BE2C (cell line): ENCODE results near the gene CPPED1.
A peak's percentile ranks its signal among the peaks of the same experiment; 100 is the strongest.

Source experiments
- DNase-seq: peaks from one replicate; pipeline ENCODE4 v3.0.0-alpha.2; 2020
- H3K27me3 ChIP-seq: fragments of 250-450 bp; sonication (Bioruptor Pico); 2 replicates; pipeline ENCODE4 v1.5.1; 2020; ENCODE audit warnings: mild to moderate bottlenecking
- H3K36me3 ChIP-seq: fragments of 250-450 bp; sonication (Bioruptor Pico); 2 replicates; pipeline ENCODE4 v1.5.1; 2020; ENCODE audit warnings: mild to moderate bottlenecking
- H3K4me1 ChIP-seq: fragments of 250-450 bp; sonication (Bioruptor Pico); 2 replicates; pipeline ENCODE4 v1.5.1; 2020
- H3K4me3 ChIP-seq: 2 replicates; pipeline ENCODE4 v1.5.1; 2011; ENCODE audit warnings: low read depth, low read length
- H3K9me3 ChIP-seq: fragments of 250-450 bp; sonication (Bioruptor Pico); 2 replicates; pipeline ENCODE4 v1.5.1; 2020
- TF ChIP-seq, protein P1 (sequence below): IDR thresholded peaks from 2 replicates; pipeline ENCODE4 v1.5.1; 2012; ENCODE audit warnings: mild to moderate bottlenecking, low read depth, low read length

The CPPED1 gene

DNA sequence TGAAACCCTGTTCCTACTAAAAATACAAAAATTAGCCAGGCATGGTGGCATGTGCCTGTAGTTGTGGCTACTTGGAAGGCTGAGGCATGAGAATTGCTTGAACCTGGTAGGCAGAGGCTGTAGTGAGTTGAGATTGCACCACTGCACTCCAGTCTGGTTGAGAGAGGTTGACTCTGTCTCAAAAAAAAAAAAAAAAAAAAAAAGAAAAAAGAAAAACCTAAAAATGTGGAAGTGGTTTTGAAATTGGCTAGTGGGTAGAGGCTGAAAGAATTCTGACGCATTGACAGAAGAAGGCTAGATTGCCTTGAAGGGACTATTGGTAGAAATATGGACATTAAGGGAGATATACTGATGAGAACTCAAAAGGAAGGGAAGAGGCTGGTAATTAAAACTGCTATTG is 33.6 kb upstream of the CPPED1 start:
- Histone ChIP-seq H3K36me3 (no peaks in the 10 kb centered on the region), H3K4me3 (no peak overlapping the region), H3K9me3 (no peaks in the 10 kb centered on the region), H3K4me1 (no peaks in the 10 kb centered on the region), H3K27me3 (no peaks in the 10 kb centered on the region)
- no peak for DNase-seq
- TF ChIP-seq, protein P1, sequence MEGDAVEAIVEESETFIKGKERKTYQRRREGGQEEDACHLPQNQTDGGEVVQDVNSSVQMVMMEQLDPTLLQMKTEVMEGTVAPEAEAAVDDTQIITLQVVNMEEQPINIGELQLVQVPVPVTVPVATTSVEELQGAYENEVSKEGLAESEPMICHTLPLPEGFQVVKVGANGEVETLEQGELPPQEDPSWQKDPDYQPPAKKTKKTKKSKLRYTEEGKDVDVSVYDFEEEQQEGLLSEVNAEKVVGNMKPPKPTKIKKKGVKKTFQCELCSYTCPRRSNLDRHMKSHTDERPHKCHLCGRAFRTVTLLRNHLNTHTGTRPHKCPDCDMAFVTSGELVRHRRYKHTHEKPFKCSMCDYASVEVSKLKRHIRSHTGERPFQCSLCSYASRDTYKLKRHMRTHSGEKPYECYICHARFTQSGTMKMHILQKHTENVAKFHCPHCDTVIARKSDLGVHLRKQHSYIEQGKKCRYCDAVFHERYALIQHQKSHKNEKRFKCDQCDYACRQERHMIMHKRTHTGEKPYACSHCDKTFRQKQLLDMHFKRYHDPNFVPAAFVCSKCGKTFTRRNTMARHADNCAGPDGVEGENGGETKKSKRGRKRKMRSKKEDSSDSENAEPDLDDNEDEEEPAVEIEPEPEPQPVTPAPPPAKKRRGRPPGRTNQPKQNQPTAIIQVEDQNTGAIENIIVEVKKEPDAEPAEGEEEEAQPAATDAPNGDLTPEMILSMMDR, result no peak

DNA sequence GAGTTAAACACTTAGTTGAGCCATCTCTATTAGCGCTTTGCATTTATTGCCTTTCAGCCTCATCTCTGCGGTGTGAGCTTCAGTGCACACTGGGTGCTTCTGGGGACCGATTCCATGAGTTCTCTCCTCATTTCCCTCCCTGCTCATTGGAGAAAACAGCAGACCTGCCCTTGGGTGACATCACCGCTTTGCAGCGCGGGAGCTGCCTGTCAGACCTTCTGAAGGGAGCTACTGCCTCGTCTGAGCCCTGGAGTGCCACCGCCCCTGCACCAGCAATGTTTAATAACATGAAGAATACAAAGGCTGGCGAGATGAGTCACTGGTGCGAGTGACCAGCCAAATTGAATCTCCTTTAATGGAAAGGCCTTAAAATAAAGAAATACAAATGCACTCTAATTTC is 30.2 kb upstream of the CPPED1 start:
- no peaks in the 10 kb centered on the region for H3K9me3 ChIP-seq
- TF ChIP-seq, protein P1, result no peak
- H3K4me1 ChIP-seq, result no peaks in the 10 kb centered on the region
- no peaks in the 10 kb centered on the region for H3K36me3 ChIP-seq
- peak; percentile 43 for DNase-seq
- H3K27me3 ChIP-seq, result no peaks in the 10 kb centered on the region
- no peak overlapping the region for H3K4me3 ChIP-seq

DNA sequence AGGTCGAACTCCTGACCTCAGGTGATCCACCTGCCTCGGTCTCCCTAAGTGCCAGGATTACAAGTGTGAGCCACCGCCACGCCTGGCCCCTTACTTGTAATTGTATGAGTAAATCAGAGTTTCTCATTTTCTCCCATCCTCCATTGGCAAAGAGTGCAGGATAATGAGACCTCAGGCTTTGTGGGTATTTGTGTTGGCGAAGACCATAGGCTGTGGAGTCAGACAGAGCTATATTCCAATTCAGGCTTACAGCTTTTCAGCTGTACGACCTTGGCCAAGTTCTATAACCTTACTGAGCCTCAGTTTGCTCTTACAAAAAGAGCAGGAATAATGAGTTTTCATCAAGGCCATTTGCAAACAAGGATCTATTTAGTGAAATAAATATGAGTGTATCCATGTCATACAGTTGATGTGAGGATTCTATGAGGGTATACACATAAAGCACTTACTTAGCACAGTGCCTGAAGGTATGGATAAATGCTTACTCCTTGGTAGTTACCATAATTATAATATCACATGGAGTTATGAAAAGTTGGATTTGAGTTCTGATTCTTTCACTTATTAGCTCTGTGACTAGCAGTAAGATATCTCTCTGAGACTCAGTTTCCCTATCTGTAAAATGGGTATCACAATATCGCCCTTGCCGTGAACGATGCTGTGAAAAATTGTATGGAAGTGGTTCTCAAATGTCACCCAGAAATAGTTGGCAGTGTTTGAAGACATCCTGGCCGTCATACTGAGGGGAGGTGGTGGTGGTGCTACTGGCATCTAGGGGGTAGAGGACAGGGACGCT is 25.6 kb upstream of the CPPED1 start:
- no peaks in the 10 kb centered on the region for H3K36me3 ChIP-seq
- H3K4me3 ChIP-seq, result no peak overlapping the region
- TF ChIP-seq, protein P1, result no peak
- H3K9me3 ChIP-seq, result no peaks in the 10 kb centered on the region
- no peaks in the 10 kb centered on the region for H3K27me3 ChIP-seq
- DNase-seq, result no peak
- no peaks in the 10 kb centered on the region for H3K4me1 ChIP-seq

DNA sequence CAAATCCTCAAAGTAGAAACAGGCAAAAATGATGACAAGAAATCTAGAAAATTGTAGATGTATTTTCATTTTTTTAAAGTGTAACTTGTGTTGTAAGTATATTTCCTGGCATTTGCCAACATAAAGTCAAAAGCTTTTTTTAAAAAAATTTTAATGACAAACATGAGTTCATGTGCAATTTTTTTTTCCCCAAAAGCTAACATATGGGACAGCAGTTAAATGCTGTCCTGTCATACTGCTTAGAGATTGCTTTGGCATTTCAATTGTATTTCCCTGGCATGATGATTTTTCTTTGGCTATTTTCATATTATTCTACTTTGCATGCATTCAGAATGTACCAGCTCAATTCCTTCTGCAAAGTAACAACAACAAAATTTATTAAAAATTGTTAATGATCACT is 24.5 kb upstream of the CPPED1 start:
- TF ChIP-seq, protein P1, result no peak
- DNase-seq, result no peak
- H3K9me3 ChIP-seq, result no peaks in the 10 kb centered on the region

DNA sequence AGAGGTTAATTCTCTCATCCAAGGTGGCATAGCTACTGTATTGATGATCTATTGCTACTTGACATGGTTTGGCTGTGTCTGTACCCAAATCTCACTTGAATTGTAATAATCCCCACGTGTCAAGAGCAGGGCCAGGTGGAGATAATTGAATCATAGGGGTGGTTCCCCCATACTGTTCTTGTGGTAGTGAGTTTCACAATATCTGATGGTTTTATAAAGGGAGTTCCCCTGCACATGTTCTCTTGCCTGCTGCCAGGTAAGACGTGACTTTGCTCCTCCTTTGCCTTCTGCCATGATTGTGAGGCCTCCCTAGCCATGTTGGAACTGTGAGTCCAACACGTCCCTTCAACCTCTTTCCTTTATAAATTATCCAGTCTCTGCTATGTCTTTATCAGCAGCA is 22.9 kb upstream of the CPPED1 start:
- TF ChIP-seq, protein P1, result no peak
- Histone ChIP-seq H3K4me3 (no peak overlapping the region), H3K27me3 (no peaks in the 10 kb centered on the region), H3K9me3 (no peaks in the 10 kb centered on the region), H3K36me3 (no peaks in the 10 kb centered on the region), H3K4me1 (no peaks in the 10 kb centered on the region)
- DNase-seq, result no peak

More for the DNA sequence above, 24.5 kb upstream of the CPPED1 start:
- H3K27me3 ChIP-seq, result no peaks in the 10 kb centered on the region
- no peak overlapping the region for H3K4me3 ChIP-seq
- no peaks in the 10 kb centered on the region for H3K36me3 ChIP-seq
- H3K4me1 ChIP-seq, result no peaks in the 10 kb centered on the region
